Spleen (tissue), 7 donors: ENCODE measurements around the gene MRRF.

ENCODE experiments used
- CTCF ChIP-seq, 11 experiments: fragments of 200-600 bp in 7 of 11; fragments of 450-650 bp in 4 of 11; sonication (generic) in 4 of 11; IDR thresholded peaks in 8 of 11; conservative IDR thresholded peaks in 3 of 11; 1 replicate in 7 of 11; 2 replicates in 4 of 11; pipeline versions ENCODE4 v1.4.0 to v1.8.0; 2016 to 2021; ENCODE audit warnings: antibody characterized with exemption in 11 of 11, inconsistent platforms in 4 of 11, mild to moderate bottlenecking in 1 of 11
- POLR2A ChIP-seq, 3 donors: fragments of 450-650 bp; IDR thresholded peaks; one replicate each; pipeline ENCODE4 v1.5.1; 2017; ENCODE audit warnings: antibody characterized with exemption in 3 of 3, mild to moderate bottlenecking in 1 of 3
- POLR2AphosphoS5 ChIP-seq, 3 donors: sonication (generic); formaldehyde crosslinking; IDR thresholded peaks; one replicate each; pipeline ENCODE4 v1.5.1; 2017; ENCODE audit warnings: antibody characterized with exemption in 3 of 3
- donor health status: DM: no; HTN: no; CAD: no; lungs with moderate emphysema.
- donor health status: DM: no; HTN: no; CAD: no.
- donor health status: DM: no; HTN: no; CAD: no.

- TF ChIP-seq CTCF (IDR thresholded peaks at IDR 0.05 in 8 of 11, conservative IDR thresholded peaks at IDR 0.05 in 3 of 11): no peak
- TF ChIP-seq POLR2A (IDR thresholded peaks at IDR 0.05): no peak
- no peak for TF ChIP-seq POLR2AphosphoS5 (IDR thresholded peaks at IDR 0.05)
Measured at GRCh38 chr9:122256206-122256605, 8.5 kb upstream of the MRRF start.
